ENCODE measurements around the gene PROCA1. TPM values are rescaled to one million over a fixed set of nuclear protein-coding genes. Genes with fewer than 3 reads are reported as not detected.

The PROCA1 gene
- total RNA-seq, 4 donors from 2014 or later = 2.0 to 8.5 (median 2.4) TPM; not detected in 1

DNA sequence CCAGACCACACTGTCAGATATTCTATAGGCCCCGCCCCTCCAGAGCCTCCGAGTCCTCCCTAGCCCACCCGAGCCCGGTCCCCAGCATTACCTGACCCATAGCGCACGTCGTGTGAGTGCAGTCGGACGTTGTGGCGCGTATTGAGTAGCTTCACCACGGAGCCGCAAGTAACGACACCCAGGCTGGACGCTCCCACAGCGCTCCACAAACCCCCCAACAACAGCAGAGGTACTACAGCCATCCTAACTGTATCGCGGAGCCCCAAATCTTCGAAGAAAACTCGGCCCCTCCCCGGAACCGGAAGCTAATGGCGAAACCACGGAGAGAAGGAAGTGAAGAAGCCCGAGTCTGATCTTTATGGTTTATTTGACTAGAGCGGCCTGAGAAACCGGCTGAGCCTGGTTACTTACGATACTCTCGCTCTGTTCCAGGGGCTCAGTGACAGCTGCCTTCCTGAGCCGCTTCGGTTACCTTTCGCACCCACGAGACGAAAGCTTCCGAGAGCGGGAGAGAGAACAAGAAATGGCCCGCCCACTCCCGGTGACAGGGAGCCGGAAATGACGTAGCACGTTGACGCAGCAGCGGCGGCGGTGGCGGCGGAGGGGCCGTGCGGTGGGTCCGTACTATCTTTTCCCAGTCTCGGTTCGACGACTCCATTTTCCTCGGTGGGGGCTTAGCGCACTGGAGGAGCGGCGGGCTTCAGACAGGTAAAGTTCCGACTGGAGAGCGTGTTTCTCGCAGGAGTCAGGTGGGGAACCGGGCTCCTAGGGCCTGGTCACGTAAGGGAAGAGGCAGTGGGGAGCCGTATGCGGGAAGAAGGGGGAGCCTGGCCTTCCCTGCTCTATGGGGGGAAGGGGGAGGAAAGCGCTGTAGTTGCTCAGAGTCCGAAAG lies 49.8 kb downstream of the PROCA1 start, which contains the start of the genes SDF2 and SUPT6H:
SDF2 (minus strand) TSS at position 272 of the 892 bp plus-strand sequence; CDS start at position 242, 30 bp downstream.
SUPT6H (plus strand) TSS at position 571 of the 892 bp plus-strand sequence. CDS start 11,197 bp downstream, outside the sequence.
- TF ChIP-seq, protein P1, sequence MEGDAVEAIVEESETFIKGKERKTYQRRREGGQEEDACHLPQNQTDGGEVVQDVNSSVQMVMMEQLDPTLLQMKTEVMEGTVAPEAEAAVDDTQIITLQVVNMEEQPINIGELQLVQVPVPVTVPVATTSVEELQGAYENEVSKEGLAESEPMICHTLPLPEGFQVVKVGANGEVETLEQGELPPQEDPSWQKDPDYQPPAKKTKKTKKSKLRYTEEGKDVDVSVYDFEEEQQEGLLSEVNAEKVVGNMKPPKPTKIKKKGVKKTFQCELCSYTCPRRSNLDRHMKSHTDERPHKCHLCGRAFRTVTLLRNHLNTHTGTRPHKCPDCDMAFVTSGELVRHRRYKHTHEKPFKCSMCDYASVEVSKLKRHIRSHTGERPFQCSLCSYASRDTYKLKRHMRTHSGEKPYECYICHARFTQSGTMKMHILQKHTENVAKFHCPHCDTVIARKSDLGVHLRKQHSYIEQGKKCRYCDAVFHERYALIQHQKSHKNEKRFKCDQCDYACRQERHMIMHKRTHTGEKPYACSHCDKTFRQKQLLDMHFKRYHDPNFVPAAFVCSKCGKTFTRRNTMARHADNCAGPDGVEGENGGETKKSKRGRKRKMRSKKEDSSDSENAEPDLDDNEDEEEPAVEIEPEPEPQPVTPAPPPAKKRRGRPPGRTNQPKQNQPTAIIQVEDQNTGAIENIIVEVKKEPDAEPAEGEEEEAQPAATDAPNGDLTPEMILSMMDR (IDR thresholded peaks at IDR 0.05; ENCODE audit: low read depth) = no peak

DNA sequence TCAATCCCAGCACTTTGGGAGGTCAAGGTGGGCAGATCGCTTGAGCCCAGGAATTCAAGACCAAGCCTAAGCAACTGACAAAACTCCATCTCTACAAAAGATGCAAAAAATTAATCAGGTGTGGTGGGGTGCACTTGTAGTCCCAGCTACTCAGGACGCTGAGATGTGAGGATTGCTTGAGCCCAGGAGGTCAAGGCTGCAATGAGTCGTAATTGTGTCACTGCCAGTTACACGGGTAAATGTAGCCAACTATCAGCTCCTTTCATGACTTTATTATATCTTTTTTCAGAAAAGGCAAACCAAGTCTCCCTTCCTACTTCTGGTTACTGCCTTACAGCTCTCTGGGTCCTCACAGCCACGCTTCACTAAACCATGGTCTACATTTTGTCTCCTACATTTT lies 53.9 kb downstream of the PROCA1 start:
- TF ChIP-seq, protein P1 (IDR thresholded peaks at IDR 0.05; ENCODE audit: low read depth) = no peak

DNA sequence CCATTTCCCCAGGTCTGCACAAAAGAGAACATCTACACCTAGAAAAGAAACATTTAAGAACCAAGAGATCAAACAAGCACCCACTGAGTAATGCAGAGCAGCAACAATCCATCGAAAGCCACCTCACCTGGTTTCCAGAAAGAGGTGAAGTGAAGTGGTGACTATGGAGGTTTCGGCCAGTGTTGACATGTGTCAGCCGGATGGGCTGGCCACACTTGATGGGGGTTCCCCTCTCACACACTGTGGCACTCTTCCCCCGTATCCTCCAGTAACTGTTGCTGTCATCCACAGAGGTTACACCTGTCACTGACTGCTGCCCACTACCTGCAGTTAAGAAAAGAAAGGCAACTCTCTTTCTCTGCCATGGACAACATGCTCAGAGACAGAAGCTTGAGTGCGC lies 56.5 kb downstream of the PROCA1 start:
- TF ChIP-seq, protein P1 (IDR thresholded peaks at IDR 0.05; ENCODE audit: low read depth) = no peak

Small RNA genes within 50 kb of the gene (small RNA-seq; reads per million reads assigned to genes)
- gene SNORD42A (not detected), gene SNORD42B (not detected), gene SNORD4A (not detected), gene SNORD4B (not detected)

Other genes starting within 250 kb of the PROCA1 start
- gene SLC13A2, start 238.2 kb downstream of the PROCA1 start, total RNA-seq = not detected
- gene FOXN1, start 205.5 kb downstream of the PROCA1 start, total RNA-seq = not detected
- 10 to 100 TPM; 15.7 to 26.5 (median 20.8) TPM for gene UNC119, start 159.3 kb downstream of the PROCA1 start, total RNA-seq
- 10 to 100 TPM; 34.9 to 86.7 (median 46.9) TPM for gene PIGS, start 140.4 kb downstream of the PROCA1 start, total RNA-seq
- 100 to 1,000 TPM in 2 of 4 donors, 10 to 100 TPM in 2; 29.4 to 355 (median 71.1) TPM for gene ALDOC, start 135.0 kb downstream of the PROCA1 start, total RNA-seq
- gene SPAG5, start 112.9 kb downstream of the PROCA1 start, total RNA-seq = 1 to 10 TPM; 1.1 to 9.0 (median 4.7) TPM
- gene RSKR, start 97.7 kb downstream of the PROCA1 start, total RNA-seq = 10 to 100 TPM in 2 of 4 donors, 1 to 10 TPM in 2; 6.4 to 12.3 (median 9.7) TPM
- 100 to 1,000 TPM in 2 of 4 donors, 10 to 100 TPM in 2; 90.7 to 148 (median 116) TPM for gene BLTP2, start 66.7 kb downstream of the PROCA1 start, total RNA-seq
- gene SDF2, start 50.0 kb downstream of the PROCA1 start, total RNA-seq = 10 to 100 TPM; 37.4 to 43.7 (median 39.1) TPM
- gene SUPT6H, start 49.7 kb downstream of the PROCA1 start, total RNA-seq = 10 to 100 TPM; 52.2 to 69.5 (median 61.4) TPM
- 100 to 1,000 TPM in 1 of 4 donors, 10 to 100 TPM in 3; 43.0 to 133 (median 98.7) TPM for gene RAB34, start 6.0 kb upstream of the PROCA1 start, total RNA-seq
- 100 to 1,000 TPM; 468 to 848 (median 543) TPM for gene RPL23A, start 8.1 kb upstream of the PROCA1 start, total RNA-seq
- 1 to 10 TPM in 3 of 4 donors, not detected in 1; 1.5 to 2.5 (median 1.6) TPM for gene TLCD1, start 14.3 kb upstream of the PROCA1 start, total RNA-seq
- 1 to 10 TPM; 2.2 to 4.5 (median 2.9) TPM for gene NEK8, start 16.9 kb upstream of the PROCA1 start, total RNA-seq
- gene TRAF4, start 32.1 kb upstream of the PROCA1 start, total RNA-seq = 1 to 10 TPM; 2.5 to 8.3 (median 5.2) TPM
- 10 to 100 TPM in 2 of 4 donors, 1 to 10 TPM in 2; 6.6 to 30.0 (median 12.1) TPM for gene FAM222B, start 130.9 kb upstream of the PROCA1 start, total RNA-seq
- gene ERAL1, start 143.1 kb upstream of the PROCA1 start, total RNA-seq = 10 to 100 TPM; 22.7 to 34.2 (median 25.0) TPM
- 10 to 100 TPM; 48.1 to 76.1 (median 58.6) TPM for gene FLOT2, start 185.8 kb upstream of the PROCA1 start, total RNA-seq
- gene DHRS13, start 191.2 kb upstream of the PROCA1 start, total RNA-seq = 1 to 10 TPM; 2.1 to 3.6 (median 2.7) TPM
- 10 to 100 TPM; 22.0 to 38.1 (median 25.2) TPM for gene PHF12, start 239.6 kb upstream of the PROCA1 start, total RNA-seq

Data from subcutaneous adipose tissue (tissue), 4 donors.